Measurements from ENCODE around the gene MTOR. TPM values are rescaled to one million over a fixed set of nuclear protein-coding genes. Genes with fewer than 3 reads are reported as not detected.

Gene MTOR
- polyA plus RNA-seq (2012; rRNA removed): 20.9 and 26.4 TPM in 2 replicates
- 12.2 and 15.7 TPM in 2 replicates for polyA plus RNA-seq (2012; cell fraction: cytosol; rRNA removed)
- polyA plus RNA-seq (2012; cell fraction: nucleus; rRNA removed): 53.8 and 73.8 TPM in 2 replicates

DNA sequence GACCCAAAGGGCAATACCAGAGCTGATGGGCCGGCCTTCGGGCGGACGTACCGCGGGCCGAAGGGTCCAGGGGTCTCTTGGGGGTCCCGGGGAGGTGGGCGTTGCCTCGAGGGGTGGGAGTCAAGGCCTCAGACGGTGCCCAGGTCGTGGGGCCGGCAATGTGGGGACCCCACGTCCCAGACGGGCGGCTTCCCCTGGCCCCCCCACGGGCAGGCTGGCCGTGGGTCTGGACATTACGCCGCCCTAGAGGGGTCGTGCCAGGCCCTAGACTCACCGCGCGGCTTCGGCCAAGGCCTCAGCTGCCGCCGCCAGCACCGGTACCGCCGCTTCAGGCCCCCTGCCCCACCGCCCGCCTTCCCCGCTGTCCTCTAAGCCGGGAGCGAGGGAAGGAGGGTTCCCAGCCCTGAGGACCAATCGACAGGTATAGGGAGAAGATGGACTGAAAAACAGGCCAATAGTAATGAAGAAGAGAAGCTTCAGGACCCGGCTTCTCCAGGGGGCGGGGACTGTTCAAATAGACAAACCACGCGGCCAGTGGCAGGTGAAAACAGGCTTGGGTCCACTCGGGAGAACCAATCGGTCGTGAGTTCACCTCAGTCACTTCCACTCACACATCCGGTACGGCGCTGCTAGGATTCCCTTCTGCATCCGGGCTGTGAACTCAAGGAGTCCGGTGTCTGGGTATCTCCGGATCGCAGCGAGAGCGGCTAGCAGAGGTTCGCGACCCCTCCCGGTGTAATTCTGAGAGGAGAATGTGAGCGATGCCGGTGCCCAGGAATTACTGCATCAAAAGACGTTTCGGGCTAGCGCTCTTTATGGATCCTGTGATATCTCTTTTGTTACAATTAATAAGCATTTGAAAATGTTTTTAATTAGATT, at the start of gene MTOR:
Gene MTOR (minus strand): TSS at position 381 of the 879 bp plus-strand sequence. CDS start 3,142 bp downstream, outside the sequence.
- Histone ChIP-seq H4K20me1 (ENCODE audit: insufficient read depth) (no peaks in the 10 kb centered on the region), H3K4me3 (ENCODE audit: low read depth in 2 of 2, low read length in 1 of 2) (peak within 1 kb of the TSS; percentile 81 to 83), H3K79me2 (ENCODE audit: insufficient read depth) (peaks cover 24% of the 10 kb centered on the region), H2AFZ (ENCODE audit: low read depth) (peak within 1 kb of the TSS; percentile 98), H3K4me2 (peak within 1 kb of the TSS; percentile 84), H3K27me3 (ENCODE audit: insufficient read depth) (no peaks in the 10 kb centered on the region), H3K9ac (peak within 1 kb of the TSS; percentile 84), H3K27ac (ENCODE audit: low read depth in 2 of 2, low read length in 1 of 2) (peak within 1 kb of the TSS; percentile 65 to 85), H3K9me3 (no peaks in the 10 kb centered on the region), H3K9me2 (no peaks in the 10 kb centered on the region), H3K36me3 (replicated peaks in 1 of 2; ENCODE audit: control insufficient read depth in 1 of 2, insufficient read depth in 2 of 2, low read length in 1 of 2) (peaks cover 17% of the 10 kb centered on the region in 2 experiments), H3F3A (replicated peaks; ENCODE audit: insufficient read depth) (peaks cover 4% of the 10 kb centered on the region), H3K4me1 (ENCODE audit: control insufficient read depth in 1 of 2, insufficient read depth in 2 of 2, low read depth in 1 of 2, low read length in 1 of 2) (peaks cover 0 to 2% of the 10 kb centered on the region in 2 experiments; a peak in 2 of 4 replicates)
- 0% methylated on average over 12 of the region's 60 CpGs for WGBS (ENCODE audit: low lambda C conversion rate)
- POLR2A ChIA-PET: interaction anchor here (0.6 to 2.2 kb wide), 9 partner anchors 10 to 386 kb away, joined by 3 to 15 read pairs (median 3); partner anchors contain the start of gene UBIAD1
- DNase-seq: peak; percentile 98
- CTCF ChIA-PET: interaction anchor here (0.7 to 5.0 kb wide), 11 partner anchors 9 to 389 kb away, joined by 3 to 33 read pairs (median 7); partner anchors contain the start of gene UBIAD1
- TF ChIP-seq POLR2AphosphoS5 (IDR thresholded peaks at IDR 0.05; ENCODE audit: low read depth, low read length) (peak; percentile 62; the same call in 1 of the 2 replicates), CHD2 (IDR thresholded peaks at IDR 0.05; ENCODE audit: low read length, partially characterized antibody) (peak; percentile 96), FOXM1 (IDR thresholded peaks at IDR 0.05; ENCODE audit: low read depth) (no peak), ELF1 (IDR thresholded peaks at IDR 0.05) (peak; percentile 73; the same call in 1 of the 2 replicates), TAF1 (IDR thresholded peaks at IDR 0.05; ENCODE audit: borderline replicate concordance, low read depth, low read length) (peak; percentile 89), RAD21 (IDR thresholded peaks at IDR 0.05; ENCODE audit: low read length) (no peak), TCF12 (IDR thresholded peaks at IDR 0.05) (peak; percentile 36; the same call in 1 of the 2 replicates), TEAD4 (IDR thresholded peaks at IDR 0.05; ENCODE audit: borderline replicate concordance, insufficient read depth) (no peak), RXRA (IDR thresholded peaks at IDR 0.05; ENCODE audit: borderline replicate concordance, low read depth) (peak; percentile 57; the same call in 1 of the 2 replicates), SMC3 (IDR thresholded peaks at IDR 0.05; ENCODE audit: low read depth, low read length) (no peak), YY1 (IDR thresholded peaks at IDR 0.05; ENCODE audit: low read depth) (peak; percentile 77), MEF2A (IDR thresholded peaks at IDR 0.05; ENCODE audit: borderline replicate concordance, low read depth) (no peak), RCOR1 (IDR thresholded peaks at IDR 0.05; ENCODE audit: low read length) (no peak), EZH2phosphoT487 (IDR thresholded peaks at IDR 0.05; ENCODE audit: borderline replicate concordance, low read depth) (no peak), SIN3A (IDR thresholded peaks at IDR 0.05; ENCODE audit: borderline replicate concordance, low read depth, low read length) (peak; percentile 23; the same call in 1 of the 2 replicates), EP300 (IDR thresholded peaks at IDR 0.05; ENCODE audit: borderline replicate concordance in 1 of 2, low read depth in 1 of 2, low read length in 1 of 2) (no peak; a peak in 1 of 4 replicates), JUND (IDR thresholded peaks at IDR 0.05) (no peak), FOXJ3 (CRISPR knock-in tag; IDR thresholded peaks at IDR 0.05) (no peak)
- TF ChIP-seq, protein P1, sequence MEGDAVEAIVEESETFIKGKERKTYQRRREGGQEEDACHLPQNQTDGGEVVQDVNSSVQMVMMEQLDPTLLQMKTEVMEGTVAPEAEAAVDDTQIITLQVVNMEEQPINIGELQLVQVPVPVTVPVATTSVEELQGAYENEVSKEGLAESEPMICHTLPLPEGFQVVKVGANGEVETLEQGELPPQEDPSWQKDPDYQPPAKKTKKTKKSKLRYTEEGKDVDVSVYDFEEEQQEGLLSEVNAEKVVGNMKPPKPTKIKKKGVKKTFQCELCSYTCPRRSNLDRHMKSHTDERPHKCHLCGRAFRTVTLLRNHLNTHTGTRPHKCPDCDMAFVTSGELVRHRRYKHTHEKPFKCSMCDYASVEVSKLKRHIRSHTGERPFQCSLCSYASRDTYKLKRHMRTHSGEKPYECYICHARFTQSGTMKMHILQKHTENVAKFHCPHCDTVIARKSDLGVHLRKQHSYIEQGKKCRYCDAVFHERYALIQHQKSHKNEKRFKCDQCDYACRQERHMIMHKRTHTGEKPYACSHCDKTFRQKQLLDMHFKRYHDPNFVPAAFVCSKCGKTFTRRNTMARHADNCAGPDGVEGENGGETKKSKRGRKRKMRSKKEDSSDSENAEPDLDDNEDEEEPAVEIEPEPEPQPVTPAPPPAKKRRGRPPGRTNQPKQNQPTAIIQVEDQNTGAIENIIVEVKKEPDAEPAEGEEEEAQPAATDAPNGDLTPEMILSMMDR (IDR thresholded peaks at IDR 0.05): peak; percentile 42
- TF ChIP-seq, protein P2, sequence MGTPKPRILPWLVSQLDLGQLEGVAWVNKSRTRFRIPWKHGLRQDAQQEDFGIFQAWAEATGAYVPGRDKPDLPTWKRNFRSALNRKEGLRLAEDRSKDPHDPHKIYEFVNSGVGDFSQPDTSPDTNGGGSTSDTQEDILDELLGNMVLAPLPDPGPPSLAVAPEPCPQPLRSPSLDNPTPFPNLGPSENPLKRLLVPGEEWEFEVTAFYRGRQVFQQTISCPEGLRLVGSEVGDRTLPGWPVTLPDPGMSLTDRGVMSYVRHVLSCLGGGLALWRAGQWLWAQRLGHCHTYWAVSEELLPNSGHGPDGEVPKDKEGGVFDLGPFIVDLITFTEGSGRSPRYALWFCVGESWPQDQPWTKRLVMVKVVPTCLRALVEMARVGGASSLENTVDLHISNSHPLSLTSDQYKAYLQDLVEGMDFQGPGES (IDR thresholded peaks at IDR 0.05; ENCODE audit: low read depth, low read length): peak; percentile 90
- TF ChIP-seq, protein P3, sequence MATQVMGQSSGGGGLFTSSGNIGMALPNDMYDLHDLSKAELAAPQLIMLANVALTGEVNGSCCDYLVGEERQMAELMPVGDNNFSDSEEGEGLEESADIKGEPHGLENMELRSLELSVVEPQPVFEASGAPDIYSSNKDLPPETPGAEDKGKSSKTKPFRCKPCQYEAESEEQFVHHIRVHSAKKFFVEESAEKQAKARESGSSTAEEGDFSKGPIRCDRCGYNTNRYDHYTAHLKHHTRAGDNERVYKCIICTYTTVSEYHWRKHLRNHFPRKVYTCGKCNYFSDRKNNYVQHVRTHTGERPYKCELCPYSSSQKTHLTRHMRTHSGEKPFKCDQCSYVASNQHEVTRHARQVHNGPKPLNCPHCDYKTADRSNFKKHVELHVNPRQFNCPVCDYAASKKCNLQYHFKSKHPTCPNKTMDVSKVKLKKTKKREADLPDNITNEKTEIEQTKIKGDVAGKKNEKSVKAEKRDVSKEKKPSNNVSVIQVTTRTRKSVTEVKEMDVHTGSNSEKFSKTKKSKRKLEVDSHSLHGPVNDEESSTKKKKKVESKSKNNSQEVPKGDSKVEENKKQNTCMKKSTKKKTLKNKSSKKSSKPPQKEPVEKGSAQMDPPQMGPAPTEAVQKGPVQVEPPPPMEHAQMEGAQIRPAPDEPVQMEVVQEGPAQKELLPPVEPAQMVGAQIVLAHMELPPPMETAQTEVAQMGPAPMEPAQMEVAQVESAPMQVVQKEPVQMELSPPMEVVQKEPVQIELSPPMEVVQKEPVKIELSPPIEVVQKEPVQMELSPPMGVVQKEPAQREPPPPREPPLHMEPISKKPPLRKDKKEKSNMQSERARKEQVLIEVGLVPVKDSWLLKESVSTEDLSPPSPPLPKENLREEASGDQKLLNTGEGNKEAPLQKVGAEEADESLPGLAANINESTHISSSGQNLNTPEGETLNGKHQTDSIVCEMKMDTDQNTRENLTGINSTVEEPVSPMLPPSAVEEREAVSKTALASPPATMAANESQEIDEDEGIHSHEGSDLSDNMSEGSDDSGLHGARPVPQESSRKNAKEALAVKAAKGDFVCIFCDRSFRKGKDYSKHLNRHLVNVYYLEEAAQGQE (IDR thresholded peaks at IDR 0.05; ENCODE audit: low read depth, low read length): 0 out of 2 replicates have a peak, but pooled peaks have one; percentile 55
- TF ChIP-seq, protein P4, sequence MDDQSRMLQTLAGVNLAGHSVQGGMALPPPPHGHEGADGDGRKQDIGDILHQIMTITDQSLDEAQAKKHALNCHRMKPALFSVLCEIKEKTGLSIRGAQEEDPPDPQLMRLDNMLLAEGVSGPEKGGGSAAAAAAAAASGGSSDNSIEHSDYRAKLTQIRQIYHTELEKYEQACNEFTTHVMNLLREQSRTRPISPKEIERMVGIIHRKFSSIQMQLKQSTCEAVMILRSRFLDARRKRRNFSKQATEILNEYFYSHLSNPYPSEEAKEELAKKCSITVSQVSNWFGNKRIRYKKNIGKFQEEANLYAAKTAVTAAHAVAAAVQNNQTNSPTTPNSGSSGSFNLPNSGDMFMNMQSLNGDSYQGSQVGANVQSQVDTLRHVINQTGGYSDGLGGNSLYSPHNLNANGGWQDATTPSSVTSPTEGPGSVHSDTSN (IDR thresholded peaks at IDR 0.05): peak; percentile 99
- TF ChIP-seq, protein P5, sequence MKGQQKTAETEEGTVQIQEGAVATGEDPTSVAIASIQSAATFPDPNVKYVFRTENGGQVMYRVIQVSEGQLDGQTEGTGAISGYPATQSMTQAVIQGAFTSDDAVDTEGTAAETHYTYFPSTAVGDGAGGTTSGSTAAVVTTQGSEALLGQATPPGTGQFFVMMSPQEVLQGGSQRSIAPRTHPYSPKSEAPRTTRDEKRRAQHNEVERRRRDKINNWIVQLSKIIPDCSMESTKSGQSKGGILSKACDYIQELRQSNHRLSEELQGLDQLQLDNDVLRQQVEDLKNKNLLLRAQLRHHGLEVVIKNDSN (IDR thresholded peaks at IDR 0.05; ENCODE audit: borderline replicate concordance, low read depth): no peak
